Measurements from ENCODE around the gene LRFN5.

GRCh38 chr14:41783403-41783802 is 176.7 kb downstream of the LRFN5 start:
- TF ChIP-seq FOXA1 (IDR thresholded peaks at IDR 0.05; ENCODE audit: borderline replicate concordance) (no peak), POLR2A (conservative IDR thresholded peaks at IDR 0.05) (no peak), UBTF (IDR thresholded peaks at IDR 0.05; ENCODE audit: borderline replicate concordance in 1 of 2, low read depth in 2 of 2, low read length in 2 of 2) (no peak), NR3C1 (CRISPR knock-in tag; IDR thresholded peaks at IDR 0.05) (no peak), CTCF (IDR thresholded peaks at IDR 0.05 in 2 of 3, conservative IDR thresholded peaks at IDR 0.05 in 1 of 3; ENCODE audit: insufficient read depth in 2 of 3, low read depth in 1 of 3, low read length in 3 of 3) (no peak), SMARCA5 (IDR thresholded peaks at IDR 0.05) (no peak), ETS1 (conservative IDR thresholded peaks at IDR 0.05; ENCODE audit: control insufficient read depth, low read depth, low read length) (no peak), CBFB (CRISPR knock-in tag; IDR thresholded peaks at IDR 0.05) (no peak), MYC (IDR thresholded peaks at IDR 0.05; ENCODE audit: low read depth, low read length) (no peak), MYC (CRISPR knock-in tag; IDR thresholded peaks at IDR 0.05; ENCODE audit: borderline replicate concordance, low read depth) (no peak), GTF3C2 (IDR thresholded peaks at IDR 0.05; ENCODE audit: borderline replicate concordance, extremely low read depth, insufficient read length) (no peak), FOSL1 (tag; conservative IDR thresholded peaks at IDR 0.05) (no peak)

All from K562 (cell line).